T follicular helper cell (primary cell): ENCODE data around the gene CBFA2T2.
"Not testable (repeated sequence)": the region's sequence is repeated elsewhere in the genome, so short reads cannot be mapped to it uniquely, and the experiment has no call there.

ENCODE experiments used
- DNase-seq: peaks from one replicate; pipeline ENCODE4 v3.0.0-alpha.2; 2020; ENCODE audit warnings: low read depth

The CBFA2T2 gene

GRCh38 chr20:33698966-33699365 lies 209.1 kb downstream of the CBFA2T2 start:
- not testable (repeated sequence) for DNase-seq
